Tibial nerve (tissue), 3 donors: Measurements from ENCODE around the gene BANK1.

ENCODE experiments used
- POLR2A ChIP-seq, 2 donors: fragments of 450-650 bp; IDR thresholded peaks; one replicate each; pipeline ENCODE4 v1.6.1; 2017; ENCODE audit warnings: antibody characterized with exemption in 2 of 2, mild to moderate bottlenecking in 2 of 2, moderate library complexity in 2 of 2
- TF ChIP-seq, protein P1 (sequence below), 5 experiments: fragments of 200-600 bp in 3 of 5; fragments of 450-650 bp in 2 of 5; sonication (generic) in 3 of 5; IDR thresholded peaks; one replicate each; pipeline ENCODE4 v1.5.1; 2016 to 2019; ENCODE audit warnings: antibody characterized with exemption in 5 of 5, mild to moderate bottlenecking in 3 of 5, moderate library complexity in 2 of 5

DNA sequence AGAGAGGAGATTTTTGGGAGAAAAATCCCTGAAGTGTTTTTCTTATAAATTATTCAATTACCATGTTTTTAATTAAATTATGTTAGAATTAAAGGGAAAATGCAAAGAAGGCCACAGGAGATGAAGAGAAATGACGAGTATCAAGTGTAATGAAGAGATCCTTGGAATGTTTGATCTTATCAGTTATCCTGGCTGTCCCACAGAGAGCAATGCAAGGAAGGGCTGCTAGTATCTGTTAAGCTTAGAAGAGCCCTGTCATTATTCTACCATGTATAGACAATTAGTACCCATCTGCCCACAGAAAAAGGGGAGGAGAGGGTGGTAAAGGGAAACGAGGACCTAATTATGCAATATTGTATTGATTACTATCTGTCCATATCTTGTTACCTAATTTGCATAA lies 257.1 kb downstream of the BANK1 start:
- TF ChIP-seq, protein P1, sequence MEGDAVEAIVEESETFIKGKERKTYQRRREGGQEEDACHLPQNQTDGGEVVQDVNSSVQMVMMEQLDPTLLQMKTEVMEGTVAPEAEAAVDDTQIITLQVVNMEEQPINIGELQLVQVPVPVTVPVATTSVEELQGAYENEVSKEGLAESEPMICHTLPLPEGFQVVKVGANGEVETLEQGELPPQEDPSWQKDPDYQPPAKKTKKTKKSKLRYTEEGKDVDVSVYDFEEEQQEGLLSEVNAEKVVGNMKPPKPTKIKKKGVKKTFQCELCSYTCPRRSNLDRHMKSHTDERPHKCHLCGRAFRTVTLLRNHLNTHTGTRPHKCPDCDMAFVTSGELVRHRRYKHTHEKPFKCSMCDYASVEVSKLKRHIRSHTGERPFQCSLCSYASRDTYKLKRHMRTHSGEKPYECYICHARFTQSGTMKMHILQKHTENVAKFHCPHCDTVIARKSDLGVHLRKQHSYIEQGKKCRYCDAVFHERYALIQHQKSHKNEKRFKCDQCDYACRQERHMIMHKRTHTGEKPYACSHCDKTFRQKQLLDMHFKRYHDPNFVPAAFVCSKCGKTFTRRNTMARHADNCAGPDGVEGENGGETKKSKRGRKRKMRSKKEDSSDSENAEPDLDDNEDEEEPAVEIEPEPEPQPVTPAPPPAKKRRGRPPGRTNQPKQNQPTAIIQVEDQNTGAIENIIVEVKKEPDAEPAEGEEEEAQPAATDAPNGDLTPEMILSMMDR (IDR thresholded peaks at IDR 0.05): no peak
- no peak for TF ChIP-seq POLR2A (IDR thresholded peaks at IDR 0.05)
